SK-N-MC (cell line): ENCODE measurements around the gene RELN.

Experiments
- EZH2 ChIP-seq: fragments of 200-600 bp; sonication (generic); IDR thresholded peaks from one replicate; pipeline ENCODE4 v1.6.1; 2017; ENCODE audit warnings: antibody characterized with exemption
- FOXP2 ChIP-seq: optimal IDR thresholded peaks from 2 replicates; pipeline ENCODE3; 2011; ENCODE audit warnings: mild to moderate bottlenecking, moderate library complexity; ENCODE audit not compliant: insufficient read depth; ENCODE audit errors: extremely low read length, control extremely low read depth
- POLR2AphosphoS5 ChIP-seq: IDR thresholded peaks from 2 replicates; pipeline ENCODE4 v1.6.1; 2012; ENCODE audit warnings: mild to moderate bottlenecking, low read depth, low read length, borderline replicate concordance

GRCh38 chr7:103711413-103711812, 278.0 kb downstream of the RELN start:
- TF ChIP-seq POLR2AphosphoS5 (no peak), EZH2 (no peak), FOXP2 (no peak)
